ENCODE measurements around the gene PLXNA4.

PLXNA4 gene

GRCh38 chr7:132125872-132126595, 450.2 kb downstream of the PLXNA4 start:
- Histone ChIP-seq H3K27ac (ENCODE audit: extremely low read depth, low read depth, low read length) (no peak overlapping the region), H3K4me1 (ENCODE audit: control insufficient read depth, insufficient read depth, low read length) (no peaks in the 10 kb centered on the region), H3K9me3 (ENCODE audit: control insufficient read depth, insufficient read depth, low read depth, low read length) (no peaks in the 10 kb centered on the region), H3K4me3 (ENCODE audit: low read depth, low read length) (no peak overlapping the region), H3K36me3 (ENCODE audit: control insufficient read depth in 2 of 2, insufficient read depth in 1 of 2, low read length in 2 of 2) (no peaks in the 10 kb centered on the region)
- CTCF ChIA-PET, result interaction anchor here (1.5 kb wide), 1 partner anchor 77 kb away, joined by 5 read pairs; no protein-coding TSS in a partner anchor
- POLR2A ChIA-PET, result no interaction called here
- TF ChIP-seq ZNF324 (tag by site-specific recombination; IDR thresholded peaks at IDR 0.05) (no peak), ZNF416 (tag by site-specific recombination; IDR thresholded peaks at IDR 0.05) (no peak), ZNF548 (tag by site-specific recombination; IDR thresholded peaks at IDR 0.05) (no peak), ZNF670 (tag by site-specific recombination; IDR thresholded peaks at IDR 0.05; ENCODE audit: low read depth) (no peak), ZNF558 (tag by site-specific recombination; IDR thresholded peaks at IDR 0.05) (no peak), PRDM10 (tag by site-specific recombination; IDR thresholded peaks at IDR 0.05) (no peak), ZFP69B (tag by site-specific recombination; IDR thresholded peaks at IDR 0.05) (no peak), ZNF530 (tag by site-specific recombination; IDR thresholded peaks at IDR 0.05; ENCODE audit: low read depth) (no peak), ZNF26 (tag by site-specific recombination; IDR thresholded peaks at IDR 0.05) (no peak), CTCF (tag by site-specific recombination; IDR thresholded peaks at IDR 0.05) (no peak), ZNF518A (tag by site-specific recombination; conservative IDR thresholded peaks at IDR 0.05; ENCODE audit: low read depth) (no peak), PRDM4 (tag by site-specific recombination; IDR thresholded peaks at IDR 0.05) (no peak), ZBTB44 (tag by site-specific recombination; IDR thresholded peaks at IDR 0.05) (no peak), ZNF791 (tag by site-specific recombination; IDR thresholded peaks at IDR 0.05) (no peak), ZNF366 (tag by site-specific recombination; conservative IDR thresholded peaks at IDR 0.05) (no peak), HOXA7 (CRISPR knock-in tag; IDR thresholded peaks at IDR 0.05; ENCODE audit: borderline replicate concordance) (no peak)

Measured in HEK293 (cell line).